Endothelial cell of umbilical vein (primary cell): ENCODE data around the gene LDLRAD4. TPM values are rescaled to one million over a fixed set of nuclear protein-coding genes. Genes with fewer than 3 reads are reported as not detected.

Source experiments
- BruUV-seq: library from RNA; stranded (reverse); fragments of 400-500 nt; replicated peaks from 2 replicates; lab custom pipeline; 2021; lab: Mats Ljungman, UMichigan
- CTCF ChIA-PET: fragments of 300-600, 350-600 bp; sonication (Branson Sonifier 250); formaldehyde crosslinking; loops from one replicate; lab custom pipeline; 2021; ENCODE audit warnings: antibody characterized with exemption, inconsistent platforms; lab: Charles Lee
- POLR2A ChIA-PET: fragments of 300-600, 350-600 bp; sonication (Branson Sonifier 250); formaldehyde crosslinking; loops from one replicate; lab custom pipeline; 2021; ENCODE audit warnings: antibody characterized with exemption, inconsistent platforms; lab: Charles Lee
- DNase-seq: peaks from one replicate; pipeline ENCODE4 v3.0.0-alpha.2; 2011; ENCODE audit warnings: low read depth, low spot score
- FAIRE-seq: peaks from 2 replicates; lab custom pipeline; 2011; peaks lifted over from hg19 to GRCh38; lab: Jason Lieb, UNC
- H2AFZ ChIP-seq: 2 replicates; pipeline ENCODE4 v1.6.0; 2012; ENCODE audit warnings: low read depth, low read length, control low read depth, inconsistent platforms
- H3K27ac ChIP-seq: 2 replicates; pipeline ENCODE4 v1.5.1; 2011; ENCODE audit warnings: low read depth, mild to moderate bottlenecking, control low read depth, low read length, moderate library complexity; ENCODE audit not compliant: insufficient read depth
- H3K27me3 ChIP-seq, 2 experiments: 2 replicates each; pipeline versions ENCODE4 v1.6.0 to v1.6.1; 2011; ENCODE audit warnings: low read length in 2 of 2, mixed read lengths in 1 of 2; ENCODE audit not compliant: control insufficient read depth in 2 of 2, insufficient read depth in 2 of 2
- H3K36me3 ChIP-seq, 2 experiments: 2 replicates in 1 of 2; 3 replicates in 1 of 2; pipeline ENCODE4 v1.5.1; 2011; ENCODE audit warnings: low read length in 2 of 2, mild to moderate bottlenecking in 1 of 2, moderate library complexity in 1 of 2; ENCODE audit not compliant: control insufficient read depth in 2 of 2, insufficient read depth in 2 of 2; ENCODE audit errors: extremely low read depth in 1 of 2
- H3K4me1 ChIP-seq: 3 replicates; pipeline ENCODE4 v1.5.1; 2011; ENCODE audit warnings: mild to moderate bottlenecking, low read length; ENCODE audit not compliant: control insufficient read depth, insufficient read depth; ENCODE audit errors: extremely low read depth
- H3K4me2 ChIP-seq: 2 replicates; pipeline ENCODE4 v1.6.1; 2011; ENCODE audit warnings: low read length, control low read depth, mixed read lengths; ENCODE audit not compliant: insufficient read depth
- H3K4me3 ChIP-seq, 3 experiments: fragments of 200-600 bp in 1 of 3; sonication (generic), shearing (Covaris generic) in 1 of 3; replicated peaks in 1 of 3; 2 replicates each; pipeline ENCODE4 v1.5.1; 2011 to 2016; ENCODE audit warnings: control low read depth in 3 of 3, low read length in 3 of 3, mild to moderate bottlenecking in 2 of 3, inconsistent platforms in 1 of 3, low read depth in 1 of 3, moderate library complexity in 1 of 3; ENCODE audit not compliant: insufficient read depth in 1 of 3
- H3K79me2 ChIP-seq: 2 replicates; pipeline ENCODE4 v1.6.0; 2012; ENCODE audit warnings: low read length, inconsistent platforms; ENCODE audit not compliant: control insufficient read depth, insufficient read depth
- H3K9ac ChIP-seq: replicated peaks from 2 replicates; pipeline ENCODE3; 2011; ENCODE audit warnings: low read length, control low read depth; ENCODE audit not compliant: insufficient read depth; ENCODE audit errors: extremely low read depth
- H3K9me1 ChIP-seq: replicated peaks from 3 replicates; pipeline ENCODE4 v1.6.0; 2011; ENCODE audit warnings: mild to moderate bottlenecking, low read length; ENCODE audit not compliant: control insufficient read depth, insufficient read depth; ENCODE audit errors: extremely low read depth
- H3K9me3 ChIP-seq: replicated peaks from 2 replicates; pipeline ENCODE4 v1.5.1; 2012; ENCODE audit warnings: low read length, inconsistent platforms; ENCODE audit not compliant: control insufficient read depth, insufficient read depth
- H4K20me1 ChIP-seq: replicated peaks from 2 replicates; pipeline ENCODE3; 2011; ENCODE audit warnings: mild to moderate bottlenecking, low read length; ENCODE audit not compliant: control insufficient read depth, insufficient read depth; ENCODE audit errors: extremely low read depth
- EZH2 ChIP-seq: IDR thresholded peaks from 2 replicates; pipeline ENCODE4 v1.6.1; 2012; ENCODE audit warnings: borderline replicate concordance, low read depth, mild to moderate bottlenecking, moderate library complexity, low read length, inconsistent platforms; ENCODE audit not compliant: severe bottlenecking
- FOS ChIP-seq: IDR thresholded peaks from 2 replicates; pipeline ENCODE4 v1.6.1; 2011; ENCODE audit warnings: mild to moderate bottlenecking, low read length, moderate library complexity, borderline replicate concordance; ENCODE audit not compliant: insufficient read depth
- GATA2 ChIP-seq: IDR thresholded peaks from 2 replicates; pipeline ENCODE4 v1.7.0; 2011; ENCODE audit warnings: low read depth, mild to moderate bottlenecking, moderate library complexity, mixed read lengths, low read length; ENCODE audit not compliant: insufficient read length, insufficient read depth
- JUN ChIP-seq: IDR thresholded peaks from 2 replicates; pipeline ENCODE4 v1.6.1; 2011; ENCODE audit warnings: borderline replicate concordance, low read depth; ENCODE audit not compliant: insufficient read length, insufficient read depth
- MAX ChIP-seq: IDR thresholded peaks from 2 replicates; pipeline ENCODE4 v1.6.1; 2011; ENCODE audit not compliant: insufficient read depth, insufficient read length
- MYC ChIP-seq: IDR thresholded peaks from one replicate; pipeline ENCODE4 v1.6.1; 2011; ENCODE audit warnings: mild to moderate bottlenecking, low read depth, low read length
- POLR2A ChIP-seq: IDR thresholded peaks from 2 replicates; pipeline ENCODE4 v1.6.1; 2012; ENCODE audit warnings: low read depth, mild to moderate bottlenecking, control low read depth, low read length
- POLR2AphosphoS5 ChIP-seq: IDR thresholded peaks from 2 replicates; pipeline ENCODE4 v1.6.1; 2012; ENCODE audit warnings: low read depth, mild to moderate bottlenecking, control low read depth, low read length, moderate library complexity; ENCODE audit not compliant: insufficient read depth
- dilution Hi-C: fragments of 300-500 bp; cut with MboI; formaldehyde crosslinking; loops from one replicate; pipeline ENCODE4 v1.15.0; 2019; ENCODE audit warnings: low sequenced_read_pairs; ENCODE audit not compliant: extremely low pct_ligation_motif_present
- intact Hi-C: fragments of 100-400 bp; cut with micrococcal nuclease; formaldehyde crosslinking; loops from one replicate; pipeline ENCODE4 v1.10.0; 2022
- polyA plus RNA-seq, 4 experiments: library from polyadenylated mRNA; depleted of rRNA in 3 of 4; stranded (reverse) in 3 of 4; unstranded in 1 of 4; fragments of >200 nt; gene quantifications; 2 replicates each; pipeline versions ENCODE4 v1.2.1 to v1.2.3, GENCODE V29; 2011 to 2012; ENCODE audit warnings: missing spikeins in 1 of 4
- total RNA-seq: library from RNA; stranded (reverse); gene quantifications from 2 replicates; pipeline ENCODE4 v1.2.3, GENCODE V29; 2021
- TF ChIP-seq, protein P1 (sequence below), 2 donors: IDR thresholded peaks; 1 replicate in 1 of 2; 2 replicates in 1 of 2; pipeline ENCODE4 v1.5.1; 2011; ENCODE audit warnings: low read length in 2 of 2, mild to moderate bottlenecking in 2 of 2, moderate library complexity in 2 of 2, control low read depth in 1 of 2, inconsistent platforms in 1 of 2, low read depth in 1 of 2; ENCODE audit not compliant: insufficient read depth in 1 of 2; ENCODE audit errors: extremely low read depth in 1 of 2

The LDLRAD4 gene
- total and polyA plus RNA-seq, 2 donors (not counting 3 experiments of a cell fraction or from before 2014, with no cell fraction given): 5.2 to 6.5 TPM

GRCh38 chr18:13253786-13254688 lies 35.5 kb downstream of the LDLRAD4 start:
- Histone ChIP-seq H3K27me3 (peaks cover 0 to 5% of the 10 kb centered on the region in 2 experiments), H3K79me2 (no peaks in the 10 kb centered on the region), H3K4me3 (no peak overlapping the region), H3K4me2 (no peak overlapping the region), H3K9me3 (no peaks in the 10 kb centered on the region), H3K36me3 (no peaks in the 10 kb centered on the region), H3K9ac (no peak overlapping the region), H2AFZ (no peak overlapping the region), H3K4me1 (peaks cover 4% of the 10 kb centered on the region), H4K20me1 (no peaks in the 10 kb centered on the region), H3K9me1 (no peaks in the 10 kb centered on the region), H3K27ac (no peak overlapping the region)
- FAIRE-seq (no peak), DNase-seq (no peak)
- dilution Hi-C loops: no loop called here
- ChIA-PET CTCF (interaction anchor here (0.6 kb wide), 1 partner anchor 94 kb away, joined by 3 read pairs; no protein-coding TSS in a partner anchor), POLR2A (no interaction called here)
- TF ChIP-seq, protein P1, sequence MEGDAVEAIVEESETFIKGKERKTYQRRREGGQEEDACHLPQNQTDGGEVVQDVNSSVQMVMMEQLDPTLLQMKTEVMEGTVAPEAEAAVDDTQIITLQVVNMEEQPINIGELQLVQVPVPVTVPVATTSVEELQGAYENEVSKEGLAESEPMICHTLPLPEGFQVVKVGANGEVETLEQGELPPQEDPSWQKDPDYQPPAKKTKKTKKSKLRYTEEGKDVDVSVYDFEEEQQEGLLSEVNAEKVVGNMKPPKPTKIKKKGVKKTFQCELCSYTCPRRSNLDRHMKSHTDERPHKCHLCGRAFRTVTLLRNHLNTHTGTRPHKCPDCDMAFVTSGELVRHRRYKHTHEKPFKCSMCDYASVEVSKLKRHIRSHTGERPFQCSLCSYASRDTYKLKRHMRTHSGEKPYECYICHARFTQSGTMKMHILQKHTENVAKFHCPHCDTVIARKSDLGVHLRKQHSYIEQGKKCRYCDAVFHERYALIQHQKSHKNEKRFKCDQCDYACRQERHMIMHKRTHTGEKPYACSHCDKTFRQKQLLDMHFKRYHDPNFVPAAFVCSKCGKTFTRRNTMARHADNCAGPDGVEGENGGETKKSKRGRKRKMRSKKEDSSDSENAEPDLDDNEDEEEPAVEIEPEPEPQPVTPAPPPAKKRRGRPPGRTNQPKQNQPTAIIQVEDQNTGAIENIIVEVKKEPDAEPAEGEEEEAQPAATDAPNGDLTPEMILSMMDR (IDR thresholded peaks at IDR 0.05; ENCODE audit: extremely low read depth in 1 of 2, insufficient read depth in 1 of 2, low read depth in 1 of 2, low read length in 2 of 2): no peak
- TF ChIP-seq EZH2: no peak
- TF ChIP-seq JUN: no peak
- no peak for TF ChIP-seq POLR2AphosphoS5
- no peak for TF ChIP-seq MAX
- TF ChIP-seq GATA2: no peak
- no peak for TF ChIP-seq FOS
- no peak for TF ChIP-seq POLR2A
- no peak for TF ChIP-seq MYC
- intact Hi-C loops: no loop called here
- no TSS peak for BruUV-seq
